Measurements from ENCODE around the gene HRAS. TPM values are rescaled to one million over a fixed set of nuclear protein-coding genes. Genes with fewer than 3 reads are reported as not detected.
A peak's percentile ranks its signal among the peaks of the same experiment; 100 is the strongest.
"Not testable (repeated sequence)": the region's sequence is repeated elsewhere in the genome, so short reads cannot be mapped to it uniquely, and the experiment has no call there.

HRAS gene
- total RNA-seq, 1 experiment from 2014 or later, result 58.1 TPM

DNA sequence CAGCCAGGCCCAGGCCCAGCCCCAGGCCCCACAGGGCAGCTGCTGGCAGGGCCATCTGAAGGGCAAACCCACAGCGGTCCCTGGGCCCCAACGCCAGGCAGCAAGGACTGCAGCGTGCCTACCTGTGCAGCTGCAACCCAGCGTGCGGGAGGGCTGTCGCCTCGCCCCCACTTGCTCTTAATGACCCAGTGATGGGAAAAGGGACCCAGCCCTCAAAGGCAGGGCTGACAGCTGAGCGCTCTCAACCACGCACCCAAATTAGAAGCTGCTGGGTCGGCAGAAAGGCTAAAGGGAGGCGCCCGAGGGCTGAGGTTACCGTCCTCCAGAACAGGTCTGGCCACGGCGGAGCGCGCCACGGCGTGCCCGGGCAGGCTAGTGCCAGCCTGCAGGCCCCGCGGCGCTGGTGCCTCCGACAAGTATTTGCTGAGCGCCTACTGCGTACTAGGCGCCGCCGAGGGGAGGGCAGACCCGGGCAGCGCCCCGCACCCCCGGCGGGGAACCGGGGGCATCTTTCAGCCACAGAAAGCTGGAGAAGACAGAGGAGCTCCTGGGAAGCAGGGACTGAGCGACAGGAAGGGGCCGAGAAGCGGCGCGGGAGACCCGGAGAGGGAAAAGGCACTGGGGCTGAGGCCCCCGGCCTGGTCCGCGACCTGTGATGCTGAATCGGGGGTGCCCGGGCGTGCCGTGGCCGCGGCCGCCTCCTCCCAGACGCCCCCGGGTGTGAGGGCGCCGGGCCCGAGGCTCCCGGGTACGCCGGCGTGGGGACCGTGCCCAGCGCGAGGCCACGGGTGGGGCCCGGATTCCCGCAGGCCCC is 773 bp downstream of the HRAS start:
- DNase-seq (ENCODE audit: low read depth), result no peak

- no peak for DNase-seq (ENCODE audit: low read depth)
Measured at GRCh38 chr11:533586-534395, 1.6 kb downstream of the HRAS start.

DNA sequence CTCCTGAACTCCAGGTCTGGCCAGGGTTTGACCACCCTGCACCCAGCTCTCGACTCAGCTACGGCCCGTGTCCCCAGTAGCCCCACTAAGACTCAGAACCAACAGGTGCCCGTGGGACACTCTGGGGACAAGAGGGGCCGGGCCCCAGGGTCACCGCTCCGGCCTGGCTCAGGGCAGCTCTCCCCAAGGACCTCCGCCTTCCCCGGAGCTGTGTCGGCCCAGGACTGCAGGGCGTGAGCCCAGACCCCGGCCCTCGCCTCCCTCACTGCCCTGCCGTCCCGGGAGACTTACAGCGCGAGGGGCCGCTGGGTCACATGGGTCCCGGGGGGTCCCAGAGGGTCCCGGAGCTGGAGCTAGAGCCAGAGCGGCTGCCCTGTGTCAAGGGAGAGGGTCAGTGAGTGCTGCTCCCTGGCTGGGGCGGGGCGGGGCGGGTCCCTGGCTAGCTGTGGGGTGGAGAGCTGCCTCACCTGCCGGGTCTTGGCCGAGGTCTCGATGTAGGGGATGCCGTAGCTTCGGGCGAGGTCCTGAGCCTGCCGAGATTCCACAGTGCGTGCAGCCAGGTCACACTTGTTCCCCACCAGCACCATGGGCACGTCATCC is 2.3 kb downstream of the HRAS start:
- no peak for DNase-seq (ENCODE audit: low read depth)

- no peak for DNase-seq (ENCODE audit: low read depth)
Measured at GRCh38 chr11:532527-532985, 2.8 kb downstream of the HRAS start.

DNA sequence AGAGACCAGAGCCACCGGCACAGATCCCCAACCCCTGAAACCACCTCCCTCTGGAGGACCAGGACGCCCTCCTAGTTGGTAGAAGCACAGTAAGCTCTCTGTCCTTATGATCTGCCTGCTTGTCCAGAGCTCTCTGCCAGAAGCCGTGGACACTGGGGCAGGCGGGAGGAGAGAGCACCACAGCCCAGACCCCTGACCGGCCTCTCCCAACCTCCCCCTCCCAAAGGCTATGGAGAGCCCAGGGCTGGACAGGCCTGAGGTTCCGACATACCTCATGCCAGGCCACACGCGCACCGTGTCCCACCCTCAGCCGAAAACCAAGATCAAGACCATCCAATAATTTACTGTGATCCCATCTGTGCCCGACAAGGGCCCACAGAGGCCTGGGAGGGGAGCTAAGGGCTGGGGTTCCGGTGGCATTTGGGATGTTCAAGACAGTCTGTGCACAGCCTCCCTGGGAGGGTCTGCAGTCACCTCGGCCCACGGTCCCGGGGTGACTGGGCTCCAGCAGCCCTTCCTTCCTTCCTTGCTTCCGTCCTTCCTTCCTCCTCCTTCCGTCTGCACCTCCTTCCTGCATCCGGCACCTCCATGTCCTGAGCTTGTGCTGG is 3.4 kb downstream of the HRAS start:
- no peak for DNase-seq (ENCODE audit: low read depth)

GRCh38 chr11:530960-531831 is 4.2 kb downstream of the HRAS start:
- no peak for DNase-seq (ENCODE audit: low read depth)

DNA sequence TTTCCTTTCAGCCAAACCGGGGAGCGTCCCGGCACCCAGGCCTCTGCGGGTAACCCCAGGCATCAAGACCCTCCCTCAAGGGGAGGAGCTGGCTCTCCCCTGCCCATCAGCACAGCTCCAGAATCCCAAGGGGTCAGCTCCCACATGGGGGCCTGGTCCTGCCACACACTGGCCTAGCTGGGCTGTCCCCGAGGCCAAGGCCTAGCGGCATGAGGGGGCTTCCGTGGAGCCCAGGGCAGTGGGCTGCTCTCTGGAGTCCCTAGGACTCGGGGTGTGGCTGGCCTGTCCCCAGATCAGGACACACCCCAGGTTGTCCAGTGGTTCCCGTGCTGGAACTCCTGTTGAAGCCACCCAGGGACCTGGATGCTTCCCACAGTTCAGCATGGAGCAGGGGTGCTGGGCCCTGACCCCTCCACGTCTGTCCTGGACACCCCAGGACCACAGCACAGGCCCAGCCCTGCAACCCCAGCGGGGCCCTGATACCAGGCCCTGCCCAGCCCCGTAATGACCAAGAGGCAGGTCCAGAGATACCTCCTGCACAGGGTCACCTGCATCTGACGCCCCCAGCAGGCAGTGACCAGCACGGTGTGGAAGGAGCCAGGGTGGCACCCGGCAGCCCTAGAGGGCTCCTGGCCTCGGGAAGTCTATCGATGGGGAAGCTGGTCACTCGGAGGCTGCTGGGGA is 5.5 kb downstream of the HRAS start:
- no peak for DNase-seq (ENCODE audit: low read depth)

DNA sequence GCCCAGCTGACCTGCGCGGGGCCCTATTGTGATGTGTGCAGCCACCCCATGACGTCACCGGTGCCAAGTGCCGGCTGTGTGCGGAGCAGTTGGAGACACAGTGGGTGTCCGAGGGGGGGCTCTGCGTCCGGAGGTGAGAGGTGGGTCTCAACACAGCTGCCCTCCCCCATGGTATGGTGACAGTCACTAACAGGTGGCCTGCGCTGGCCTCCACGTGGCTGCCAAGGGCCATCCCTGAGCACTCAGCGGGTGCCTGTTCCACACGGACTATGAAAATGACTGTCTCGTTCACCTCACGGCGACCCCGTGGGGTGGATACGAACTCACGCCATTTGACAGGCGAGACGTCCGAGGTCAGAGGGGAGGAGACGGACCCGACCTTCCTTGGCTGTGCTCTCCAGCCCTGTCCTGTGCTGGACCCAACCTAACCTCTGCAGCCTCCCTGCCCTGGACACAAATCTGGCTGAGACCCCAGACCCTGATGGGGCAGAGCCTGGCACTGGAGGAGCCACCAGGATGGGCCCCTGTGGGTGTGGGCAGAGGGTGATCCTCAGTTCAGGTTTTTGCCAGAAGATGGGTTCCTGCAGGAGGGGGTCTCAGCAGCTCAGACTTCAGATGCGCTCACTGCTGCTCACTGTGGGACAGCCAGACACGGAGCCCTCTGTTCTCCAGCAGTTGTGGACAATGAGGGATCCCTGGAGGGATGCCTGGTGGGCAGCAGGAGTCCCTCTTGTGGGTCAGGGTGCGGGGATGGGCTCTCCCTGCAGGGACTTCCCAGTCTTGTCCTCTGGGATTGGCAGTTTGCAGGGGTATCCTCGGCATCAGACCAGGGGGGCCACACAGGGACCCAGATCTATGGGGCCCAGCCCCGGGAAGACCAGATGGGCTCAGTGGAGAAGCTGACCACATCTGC is 6.3 kb downstream of the HRAS start:
- no peak for DNase-seq (ENCODE audit: low read depth)

DNA sequence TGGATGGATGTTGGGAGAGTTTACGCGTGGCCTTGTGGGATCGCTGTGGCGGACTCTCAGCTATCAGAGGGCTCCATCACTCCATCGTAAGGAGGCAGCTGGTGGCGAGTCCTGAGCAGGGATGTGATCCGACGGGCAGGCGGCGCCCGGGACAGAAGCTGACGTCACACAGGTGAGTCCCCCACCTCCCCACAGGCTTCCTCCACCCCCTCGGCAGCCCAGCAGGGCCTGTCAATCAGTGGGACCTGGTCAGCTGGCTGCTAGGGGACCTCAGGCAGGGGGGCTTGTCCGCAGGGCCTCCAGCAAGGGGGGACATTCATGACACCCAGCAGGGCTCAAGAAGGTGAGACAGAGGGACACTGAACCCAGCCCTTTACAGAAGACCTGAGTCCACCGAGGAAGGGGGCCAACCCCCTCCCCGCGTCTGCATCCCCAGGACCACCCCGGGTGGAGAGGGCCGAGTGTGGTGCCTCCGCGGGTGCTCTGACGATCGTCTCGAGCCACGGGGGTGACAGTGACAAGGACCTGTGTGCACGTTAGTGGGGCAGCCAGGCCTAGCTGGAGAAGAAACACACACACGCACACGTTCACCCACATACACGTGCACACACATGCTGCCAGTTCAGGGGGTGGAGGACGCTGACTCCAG is 7.1 kb downstream of the HRAS start:
- no peak for DNase-seq (ENCODE audit: low read depth)

- no peak for DNase-seq (ENCODE audit: low read depth)
Measured at GRCh38 chr11:526192-526591, 9.2 kb downstream of the HRAS start.

DNA sequence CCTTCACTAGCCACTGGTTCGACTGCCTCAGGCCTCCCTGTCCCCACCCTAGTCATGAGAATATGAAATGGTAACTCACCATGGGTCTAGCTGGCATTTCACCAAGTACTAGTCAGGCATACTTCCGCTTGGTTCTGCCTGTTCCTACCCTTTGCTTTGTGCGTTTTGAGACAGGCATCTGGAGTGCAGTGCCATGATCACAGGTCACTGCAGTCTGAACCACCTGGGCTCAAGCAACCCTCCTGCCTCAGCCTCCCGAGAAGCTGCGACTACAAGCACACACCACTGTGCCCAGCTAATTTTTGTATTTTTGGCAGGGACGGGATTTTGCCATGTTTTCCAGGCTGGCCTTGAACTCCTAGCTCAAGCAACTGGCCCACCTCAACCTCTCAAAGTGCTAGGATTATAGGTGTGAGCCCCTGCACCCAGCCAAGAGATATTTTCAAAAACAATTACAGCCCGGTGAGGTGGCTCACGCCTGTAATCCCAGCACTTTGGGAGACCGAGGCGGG is 14.1 kb downstream of the HRAS start:
- DNase-seq (ENCODE audit: low read depth), result no peak

DNA sequence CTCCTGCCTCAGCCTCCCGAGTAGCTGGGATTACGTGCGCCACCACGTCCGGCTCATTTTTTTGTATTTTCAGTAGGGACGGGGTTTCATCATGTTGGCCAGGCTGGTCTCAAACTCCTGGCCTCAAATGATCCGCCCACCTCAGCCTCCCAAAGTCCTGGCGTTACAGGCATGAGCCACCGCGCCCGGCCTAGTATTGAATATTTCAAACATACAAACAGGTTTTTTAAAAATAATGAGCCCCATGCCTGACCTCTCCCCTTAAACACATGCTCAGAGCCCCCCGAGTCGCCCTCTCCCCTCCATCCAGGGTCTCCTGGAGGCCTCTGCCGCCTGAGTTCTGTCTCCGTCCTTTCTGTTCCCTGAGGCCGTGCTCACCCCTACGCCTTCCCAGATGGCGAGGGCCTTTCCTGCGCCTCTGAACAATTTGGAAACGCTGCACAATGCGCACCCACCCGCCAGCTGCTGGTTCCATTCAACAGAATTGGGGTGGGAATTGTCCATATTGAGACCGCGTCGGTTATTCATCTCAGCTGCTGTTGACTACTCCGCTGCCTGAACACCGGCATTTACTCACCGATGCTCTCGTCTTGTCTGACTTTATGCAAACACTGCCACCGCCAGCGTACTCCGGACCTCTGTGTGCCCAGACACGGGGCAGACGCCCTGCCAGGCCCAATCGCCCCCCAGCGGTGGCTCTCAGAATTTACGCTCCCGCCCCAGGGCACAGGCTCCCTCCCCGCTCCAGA is 14.8 kb downstream of the HRAS start:
- no peak for DNase-seq (ENCODE audit: low read depth)

DNA sequence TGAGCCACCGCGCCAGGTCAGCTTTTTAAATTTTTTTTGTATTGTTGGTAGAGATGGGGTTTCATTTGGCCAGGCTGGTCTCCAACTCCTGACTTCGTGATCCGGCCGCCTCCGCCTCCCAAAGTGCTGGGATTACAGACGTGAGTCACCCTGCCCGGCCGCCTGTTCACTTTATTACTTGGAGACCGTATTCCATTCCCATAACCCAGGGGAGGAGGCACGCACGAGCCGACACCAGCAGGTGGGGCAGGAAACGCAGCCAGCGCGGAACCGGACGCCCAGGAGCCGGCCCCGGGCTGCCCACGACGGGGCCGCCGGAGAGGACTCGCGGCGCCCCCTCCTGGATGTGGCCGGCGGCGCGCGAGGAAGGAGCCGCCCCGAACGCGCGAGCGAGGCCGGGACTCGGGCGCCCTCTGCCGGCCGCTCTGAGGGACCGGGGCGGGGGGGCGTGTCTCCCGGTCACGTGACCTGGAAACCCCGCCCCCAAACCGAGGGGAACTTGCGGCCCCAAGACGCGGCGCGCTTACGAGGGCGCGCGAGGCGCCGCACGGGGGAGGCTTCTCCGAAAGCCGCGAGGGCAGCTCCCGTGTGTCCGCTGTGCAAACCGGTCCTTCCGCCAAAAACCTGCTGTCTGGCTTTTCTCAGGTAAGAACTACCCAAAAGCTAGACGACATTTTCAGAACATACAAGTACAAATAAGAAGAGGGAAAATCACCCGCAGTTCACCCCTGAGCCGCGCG is 16.7 kb downstream of the HRAS start:
- peak; percentile 96 for DNase-seq (ENCODE audit: low read depth)

DNA sequence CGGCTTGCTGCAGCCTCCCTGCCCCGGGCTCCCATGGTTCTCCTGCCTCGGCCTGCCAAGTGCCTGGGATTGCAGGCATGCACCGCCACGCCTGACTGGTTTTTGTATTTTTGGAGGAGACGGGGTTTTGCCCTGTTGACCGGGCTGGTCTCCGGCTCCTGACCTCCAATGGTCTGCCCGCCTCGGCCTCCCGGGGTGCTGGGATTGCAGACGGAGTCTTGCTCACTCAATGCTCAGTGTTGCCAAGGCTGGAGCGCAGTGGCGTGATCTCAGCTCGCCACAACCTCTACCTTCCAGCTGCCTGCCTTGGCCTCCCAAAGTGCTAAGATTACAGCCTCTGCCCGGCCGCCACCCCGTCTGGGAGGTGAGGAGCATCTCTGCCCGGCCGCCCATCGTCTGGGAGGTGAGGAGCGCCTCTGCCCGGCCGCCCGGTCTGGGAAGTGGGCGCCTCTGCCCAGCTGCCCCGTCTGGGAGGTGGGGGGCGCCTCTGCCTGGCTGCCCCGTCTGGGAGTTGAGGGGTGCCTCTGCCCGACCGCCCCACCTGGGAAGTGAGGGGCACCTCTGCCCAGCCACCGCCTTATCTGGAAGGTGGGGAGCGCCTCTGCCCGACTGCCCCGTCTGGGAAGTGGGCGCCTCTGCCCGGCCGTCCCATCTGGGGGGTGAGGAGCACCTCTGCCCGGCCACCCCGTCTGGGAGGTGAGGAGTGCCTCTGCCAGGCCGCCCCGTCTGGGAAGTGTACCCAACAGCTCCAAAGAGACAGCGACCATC is 18.3 kb downstream of the HRAS start:
- not testable (repeated sequence) for DNase-seq (ENCODE audit: low read depth)

- no peak for DNase-seq (ENCODE audit: low read depth)
Measured at GRCh38 chr11:516400-516799, 19.0 kb downstream of the HRAS start.

DNA sequence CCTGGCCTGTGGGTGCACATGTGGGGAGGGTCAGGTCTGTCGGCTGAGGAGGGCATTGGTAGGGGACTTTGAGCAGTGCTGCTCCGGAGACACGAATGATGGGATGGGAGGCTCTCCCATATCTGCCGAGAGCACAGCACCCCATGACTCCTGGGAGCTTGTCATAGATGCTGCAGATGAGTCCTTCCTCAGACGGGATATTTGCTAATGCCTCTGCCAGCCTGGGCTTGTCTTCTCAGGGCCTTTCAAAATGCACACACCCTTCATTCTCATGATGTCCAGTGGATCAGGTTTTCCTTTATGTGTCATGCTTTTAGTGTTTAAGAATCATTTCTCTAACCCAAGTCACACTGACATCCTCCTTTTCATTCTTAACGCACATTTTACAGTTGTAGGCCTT is 20.2 kb downstream of the HRAS start:
- DNase-seq (ENCODE audit: low read depth), result no peak
